ENCODE results near the gene CBX6.

DNA sequence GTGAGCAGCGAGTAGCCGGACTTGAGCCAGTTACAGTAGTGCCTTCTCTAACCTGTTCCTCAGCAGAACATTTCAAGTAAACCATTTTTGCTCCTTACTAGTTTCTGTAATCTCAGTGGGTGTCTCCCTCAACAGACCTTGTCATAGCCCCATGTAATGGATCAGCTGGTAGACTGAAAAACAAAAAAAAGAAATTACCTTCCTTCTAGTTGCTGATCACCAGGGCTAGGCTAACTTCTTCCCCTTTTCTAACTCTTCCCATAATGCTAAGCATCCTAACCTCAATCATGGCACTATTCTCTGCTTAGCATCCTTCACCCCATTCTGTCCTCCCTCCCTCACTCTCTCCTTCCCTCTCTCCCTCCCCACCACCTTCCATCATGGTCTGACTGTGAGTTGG is 35.8 kb upstream of the CBX6 start:
- TF ChIP-seq, protein P1, sequence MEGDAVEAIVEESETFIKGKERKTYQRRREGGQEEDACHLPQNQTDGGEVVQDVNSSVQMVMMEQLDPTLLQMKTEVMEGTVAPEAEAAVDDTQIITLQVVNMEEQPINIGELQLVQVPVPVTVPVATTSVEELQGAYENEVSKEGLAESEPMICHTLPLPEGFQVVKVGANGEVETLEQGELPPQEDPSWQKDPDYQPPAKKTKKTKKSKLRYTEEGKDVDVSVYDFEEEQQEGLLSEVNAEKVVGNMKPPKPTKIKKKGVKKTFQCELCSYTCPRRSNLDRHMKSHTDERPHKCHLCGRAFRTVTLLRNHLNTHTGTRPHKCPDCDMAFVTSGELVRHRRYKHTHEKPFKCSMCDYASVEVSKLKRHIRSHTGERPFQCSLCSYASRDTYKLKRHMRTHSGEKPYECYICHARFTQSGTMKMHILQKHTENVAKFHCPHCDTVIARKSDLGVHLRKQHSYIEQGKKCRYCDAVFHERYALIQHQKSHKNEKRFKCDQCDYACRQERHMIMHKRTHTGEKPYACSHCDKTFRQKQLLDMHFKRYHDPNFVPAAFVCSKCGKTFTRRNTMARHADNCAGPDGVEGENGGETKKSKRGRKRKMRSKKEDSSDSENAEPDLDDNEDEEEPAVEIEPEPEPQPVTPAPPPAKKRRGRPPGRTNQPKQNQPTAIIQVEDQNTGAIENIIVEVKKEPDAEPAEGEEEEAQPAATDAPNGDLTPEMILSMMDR (IDR thresholded peaks at IDR 0.05; ENCODE audit: borderline replicate concordance, extremely low read depth, low read length, poor library complexity, severe bottlenecking), result no peak
- no peak for TF ChIP-seq EZH2 (IDR thresholded peaks at IDR 0.05; ENCODE audit: borderline replicate concordance, low read depth, low read length, severe bottlenecking)
